ENCODE results near the gene CLRN2.

- no peak for TF ChIP-seq CTCF (IDR thresholded peaks at IDR 0.05)
- TF ChIP-seq ZFX (IDR thresholded peaks at IDR 0.05; ENCODE audit: borderline replicate concordance), result no peak
These were observed 41.5 kb downstream of the CLRN2 start for GRCh38 chr4:17556498-17556897.
